K562 (cell line): ENCODE results near the gene KLHL18. TPM values are rescaled to one million over a fixed set of nuclear protein-coding genes. Genes with fewer than 3 reads are reported as not detected.

Source experiments
- ATF3 ChIP-seq, 2 experiments: fragments of 450-650 bp in 1 of 2; sonication (generic) in 1 of 2; formaldehyde crosslinking in 1 of 2; IDR thresholded peaks in 1 of 2; conservative IDR thresholded peaks in 1 of 2; 2 replicates each; pipeline versions ENCODE4 v1.6.1 to v1.8.1; 2016 to 2023; ENCODE audit warnings: mild to moderate bottlenecking in 2 of 2, moderate library complexity in 2 of 2, inconsistent platforms in 1 of 2, missing genetic modification reagents in 1 of 2
- CBX2 ChIP-seq: fragments of 200-600 bp; sonication (generic); IDR thresholded peaks from one replicate; pipeline ENCODE4 v1.6.1; 2012; ENCODE audit warnings: mild to moderate bottlenecking, low read length, inconsistent platforms; ENCODE audit not compliant: insufficient read depth, poor library complexity, severe bottlenecking
- ELF4 ChIP-seq: fragments of 450-650 bp; formaldehyde crosslinking; IDR thresholded peaks from 2 replicates; pipeline ENCODE4 v1.4.0; 2022; ENCODE audit warnings: missing genetic modification characterization
- KLF6 ChIP-seq: fragments of 250-450 bp; sonication (Bioruptor Pico); IDR thresholded peaks from 2 replicates; pipeline ENCODE4 v1.4.0; 2020; ENCODE audit warnings: mild to moderate bottlenecking, moderate library complexity, borderline replicate concordance
- MCM3 ChIP-seq: fragments of 450-650 bp; IDR thresholded peaks from 2 replicates; pipeline ENCODE4 v1.6.1; 2016
- MXI1 ChIP-seq: IDR thresholded peaks from 2 replicates; pipeline ENCODE4 v1.6.1; 2011; ENCODE audit warnings: low read depth, mild to moderate bottlenecking, improper control_type of control experiment, low read length
- NR2C2 ChIP-seq, 2 experiments: fragments of 200-800 bp in 1 of 2; sonication (Bioruptor generic) in 1 of 2; sonication (generic) in 1 of 2; formaldehyde crosslinking in 1 of 2; IDR thresholded peaks; 2 replicates each; pipeline versions ENCODE4 v1.6.1 to v1.8.0; 2016 to 2022; ENCODE audit warnings: mild to moderate bottlenecking in 1 of 2, missing compliant biosample characterization in 1 of 2, missing genetic modification characterization in 1 of 2, missing genetic modification reagents in 1 of 2
- RCOR1 ChIP-seq, 2 experiments: IDR thresholded peaks; 2 replicates each; pipeline ENCODE4 v1.6.1; 2012; ENCODE audit warnings: low read depth in 2 of 2, low read length in 2 of 2, borderline replicate concordance in 1 of 2, improper control_type of control experiment in 1 of 2
- RUNX1 ChIP-seq: sonication (generic); IDR thresholded peaks from 2 replicates; pipeline ENCODE4 v1.6.1; 2016; ENCODE audit warnings: antibody characterized with exemption, low read depth
- TFE3 ChIP-seq: fragments of 450-650 bp; formaldehyde crosslinking; IDR thresholded peaks from 2 replicates; pipeline ENCODE4 v1.4.0; 2020; ENCODE audit warnings: mild to moderate bottlenecking, mixed read lengths
- ZBTB8A ChIP-seq: fragments of 450-650 bp; IDR thresholded peaks from 2 replicates; pipeline ENCODE4 v1.6.1; 2018; ENCODE audit warnings: mild to moderate bottlenecking, moderate library complexity; ENCODE audit not compliant: partially characterized antibody
- ZNF311 ChIP-seq: fragments of 250-450 bp; sonication (Bioruptor Pico); IDR thresholded peaks from 2 replicates; pipeline ENCODE4 v1.4.0; 2020; ENCODE audit warnings: mild to moderate bottlenecking, moderate library complexity
- ZNF408 ChIP-seq: fragments of 250-450 bp; sonication (Bioruptor Pico); IDR thresholded peaks from 2 replicates; pipeline ENCODE4 v1.4.0; 2020; ENCODE audit warnings: low read depth, mild to moderate bottlenecking, moderate library complexity
- ZNF778 ChIP-seq: fragments of 450-650 bp; formaldehyde crosslinking; IDR thresholded peaks from 2 replicates; pipeline ENCODE4 v1.4.0; 2020; ENCODE audit warnings: mild to moderate bottlenecking, moderate library complexity
- polyA plus RNA-seq, 8 experiments: library from polyadenylated mRNA; depleted of rRNA in 4 of 8; stranded (reverse) in 5 of 8; unstranded in 3 of 8; fragments of >200 nt; fragmentation: Nextera tagmentation in 2 of 8; fragmentation: Illumina TruSeq in 1 of 8; extraction: Ambion mirVana in 2 of 8; extraction: Trizol in 1 of 8; gene quantifications; 2 replicates each; pipeline versions ENCODE4 v1.2.1 to v1.2.3, GENCODE V29; 2011 to 2014; ENCODE audit warnings: inconsistent platforms in 1 of 8, missing spikeins in 1 of 8
- total RNA-seq, 7 experiments: library from RNA; depleted of rRNA in 6 of 7; stranded (reverse); fragments of >200 nt in 6 of 7; fragmentation: Illumina TruSeq in 2 of 7; extraction: Trizol in 2 of 7; gene quantifications; 2 replicates each; pipeline versions ENCODE4 v1.2.1 to v1.2.3, GENCODE V29; 2011 to 2021; ENCODE audit warnings: low replicate concordance in 1 of 7
- TF ChIP-seq, protein P1 (sequence below), 3 experiments: fragments of 200-800 bp in 1 of 3; fragments of 250-450 bp in 1 of 3; fragments of 450-650 bp in 1 of 3; sonication (Bioruptor Pico) in 1 of 3; sonication (Bioruptor generic) in 1 of 3; formaldehyde crosslinking in 1 of 3; IDR thresholded peaks; 2 replicates each; pipeline versions ENCODE4 v1.6.1 to v1.8.0; 2016 to 2022; ENCODE audit warnings: mild to moderate bottlenecking in 2 of 3, missing genetic modification characterization in 2 of 3, missing compliant biosample characterization in 1 of 3, moderate library complexity in 1 of 3
- TF ChIP-seq, protein P2 (sequence below): fragments of 450-650 bp; IDR thresholded peaks from 2 replicates; pipeline ENCODE4 v1.6.1; 2017; ENCODE audit warnings: mild to moderate bottlenecking, moderate library complexity
- TF ChIP-seq, protein P3 (sequence below): sonication (generic); formaldehyde crosslinking; IDR thresholded peaks from 2 replicates; pipeline ENCODE4 v1.8.0; 2022; ENCODE audit warnings: missing genetic modification reagents, mild to moderate bottlenecking, moderate library complexity, borderline replicate concordance

The KLHL18 gene
- total and polyA plus RNA-seq, 9 of the 15 experiments (the other 6 are each of a cell fraction or from before 2014, with no cell fraction given): 26.7 to 97.5 (median 48.7) TPM

GRCh38 chr3:47282424-47283192 lies at the start of gene KLHL18, which contains the start of gene KIF9 (continued):
- TF ChIP-seq, protein P1, sequence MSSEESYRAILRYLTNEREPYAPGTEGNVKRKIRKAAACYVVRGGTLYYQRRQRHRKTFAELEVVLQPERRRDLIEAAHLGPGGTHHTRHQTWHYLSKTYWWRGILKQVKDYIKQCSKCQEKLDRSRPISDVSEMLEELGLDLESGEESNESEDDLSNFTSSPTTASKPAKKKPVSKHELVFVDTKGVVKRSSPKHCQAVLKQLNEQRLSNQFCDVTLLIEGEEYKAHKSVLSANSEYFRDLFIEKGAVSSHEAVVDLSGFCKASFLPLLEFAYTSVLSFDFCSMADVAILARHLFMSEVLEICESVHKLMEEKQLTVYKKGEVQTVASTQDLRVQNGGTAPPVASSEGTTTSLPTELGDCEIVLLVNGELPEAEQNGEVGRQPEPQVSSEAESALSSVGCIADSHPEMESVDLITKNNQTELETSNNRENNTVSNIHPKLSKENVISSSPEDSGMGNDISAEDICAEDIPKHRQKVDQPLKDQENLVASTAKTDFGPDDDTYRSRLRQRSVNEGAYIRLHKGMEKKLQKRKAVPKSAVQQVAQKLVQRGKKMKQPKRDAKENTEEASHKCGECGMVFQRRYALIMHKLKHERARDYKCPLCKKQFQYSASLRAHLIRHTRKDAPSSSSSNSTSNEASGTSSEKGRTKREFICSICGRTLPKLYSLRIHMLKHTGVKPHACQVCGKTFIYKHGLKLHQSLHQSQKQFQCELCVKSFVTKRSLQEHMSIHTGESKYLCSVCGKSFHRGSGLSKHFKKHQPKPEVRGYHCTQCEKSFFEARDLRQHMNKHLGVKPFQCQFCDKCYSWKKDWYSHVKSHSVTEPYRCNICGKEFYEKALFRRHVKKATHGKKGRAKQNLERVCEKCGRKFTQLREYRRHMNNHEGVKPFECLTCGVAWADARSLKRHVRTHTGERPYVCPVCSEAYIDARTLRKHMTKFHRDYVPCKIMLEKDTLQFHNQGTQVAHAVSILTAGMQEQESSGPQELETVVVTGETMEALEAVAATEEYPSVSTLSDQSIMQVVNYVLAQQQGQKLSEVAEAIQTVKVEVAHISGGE (CRISPR knock-in tag; IDR thresholded peaks at IDR 0.05): peak in 1 of 3 experiments; percentile 92; a peak in 2 of 6 replicates
- TF ChIP-seq ZNF408: no peak
- peak; percentile 100 for TF ChIP-seq MXI1
- TF ChIP-seq, protein P2, sequence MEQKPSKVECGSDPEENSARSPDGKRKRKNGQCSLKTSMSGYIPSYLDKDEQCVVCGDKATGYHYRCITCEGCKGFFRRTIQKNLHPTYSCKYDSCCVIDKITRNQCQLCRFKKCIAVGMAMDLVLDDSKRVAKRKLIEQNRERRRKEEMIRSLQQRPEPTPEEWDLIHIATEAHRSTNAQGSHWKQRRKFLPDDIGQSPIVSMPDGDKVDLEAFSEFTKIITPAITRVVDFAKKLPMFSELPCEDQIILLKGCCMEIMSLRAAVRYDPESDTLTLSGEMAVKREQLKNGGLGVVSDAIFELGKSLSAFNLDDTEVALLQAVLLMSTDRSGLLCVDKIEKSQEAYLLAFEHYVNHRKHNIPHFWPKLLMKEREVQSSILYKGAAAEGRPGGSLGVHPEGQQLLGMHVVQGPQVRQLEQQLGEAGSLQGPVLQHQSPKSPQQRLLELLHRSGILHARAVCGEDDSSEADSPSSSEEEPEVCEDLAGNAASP: no peak
- TF ChIP-seq NR2C2 (CRISPR knock-in tag; IDR thresholded peaks at IDR 0.05): peak; percentile 84
- TF ChIP-seq NR2C2 (tag; IDR thresholded peaks at IDR 0.05): peak; percentile 95
- no peak; the same call in 1 of the 2 replicates for TF ChIP-seq KLF6 (CRISPR knock-in tag)
- TF ChIP-seq MCM3: no peak
- no peak for TF ChIP-seq TFE3 (CRISPR knock-in tag)
- 0 out of 2 replicates have a peak, but pooled peaks have one; percentile 43 for TF ChIP-seq RUNX1
- peak in 1 of 2 experiments; percentile 58; a peak in 1 of 4 replicates for TF ChIP-seq RCOR1 (IDR thresholded peaks at IDR 0.05; ENCODE audit: borderline replicate concordance in 1 of 2, low read depth in 2 of 2, low read length in 2 of 2)
- no peak for TF ChIP-seq CBX2
- TF ChIP-seq ATF3 (IDR thresholded peaks at IDR 0.05): peak; percentile 88
- TF ChIP-seq ATF3 (CRISPR knock-in tag; conservative IDR thresholded peaks at IDR 0.05): peak; percentile 91
- TF ChIP-seq, protein P3, sequence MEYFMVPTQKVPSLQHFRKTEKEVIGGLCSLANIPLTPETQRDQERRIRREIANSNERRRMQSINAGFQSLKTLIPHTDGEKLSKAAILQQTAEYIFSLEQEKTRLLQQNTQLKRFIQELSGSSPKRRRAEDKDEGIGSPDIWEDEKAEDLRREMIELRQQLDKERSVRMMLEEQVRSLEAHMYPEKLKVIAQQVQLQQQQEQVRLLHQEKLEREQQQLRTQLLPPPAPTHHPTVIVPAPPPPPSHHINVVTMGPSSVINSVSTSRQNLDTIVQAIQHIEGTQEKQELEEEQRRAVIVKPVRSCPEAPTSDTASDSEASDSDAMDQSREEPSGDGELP: peak; percentile 95
- TF ChIP-seq ELF4 (CRISPR knock-in tag): peak; percentile 99
- no peak for TF ChIP-seq ZNF778 (CRISPR knock-in tag)
- no peak for TF ChIP-seq ZBTB8A
- TF ChIP-seq ZNF311 (CRISPR knock-in tag): no peak
